HG02884 (cell line): ENCODE measurements around the gene SQSTM1.
"Not testable (repeated sequence)": the region's sequence is repeated elsewhere in the genome, so short reads cannot be mapped to it uniquely, and the experiment has no call there.

Experiments
- ATAC-seq: cut with Tn5 transposase; IDR thresholded peaks from one replicate; pipeline ENCODE4 v1.9.1; 2021; ENCODE audit warnings: mild to moderate bottlenecking, moderate library complexity; ENCODE audit not compliant: unreplicated experiment

SQSTM1 gene

DNA sequence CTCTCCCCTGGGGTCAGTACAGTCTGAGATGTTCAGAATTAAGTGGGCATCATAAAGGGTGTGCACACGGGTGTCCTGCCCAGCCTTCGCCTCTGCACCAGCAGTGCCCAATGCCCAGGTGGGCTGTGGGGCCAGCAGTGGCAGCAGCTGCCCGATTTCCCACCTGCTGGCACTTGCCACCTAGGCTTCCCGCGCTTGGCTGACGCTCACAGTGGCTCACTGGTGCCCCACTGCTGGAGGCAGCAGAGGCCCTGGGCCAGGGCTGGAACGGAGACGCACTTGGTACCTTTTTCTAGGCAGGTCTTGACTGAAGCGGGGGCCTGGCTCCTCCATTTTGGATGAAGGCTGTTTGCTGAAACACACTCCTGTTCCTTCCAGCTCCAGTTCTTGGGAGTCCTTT, 20.9 kb downstream of the SQSTM1 start:
- ATAC-seq, result no peak

DNA sequence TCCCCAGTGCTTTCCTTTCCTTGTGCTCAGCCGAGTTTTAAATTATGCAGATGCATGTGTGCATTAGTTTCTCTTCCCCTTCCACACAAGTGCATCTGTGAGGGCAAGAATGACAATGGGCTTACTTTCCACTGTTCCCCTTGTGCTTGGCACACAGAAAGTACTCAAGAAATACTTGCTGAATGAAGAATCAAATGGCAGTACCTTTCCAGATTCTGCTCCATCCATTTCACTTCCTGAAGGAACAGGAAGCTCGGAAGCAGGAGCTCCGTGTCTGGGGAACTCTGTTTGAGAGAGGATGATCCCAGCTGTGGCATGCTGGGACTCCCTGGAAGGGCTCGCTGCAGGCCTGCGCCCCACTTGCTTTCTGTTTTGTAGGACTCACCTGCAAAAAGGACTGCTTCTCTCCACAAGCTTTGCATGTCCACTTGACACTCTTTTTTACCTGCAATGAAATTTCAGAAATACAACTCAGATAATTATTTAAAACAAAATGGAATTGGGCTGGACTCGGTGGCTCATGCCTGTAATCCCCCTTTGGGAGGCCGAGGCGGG, 32.4 kb downstream of the SQSTM1 start:
- ATAC-seq, result peak; percentile 87

DNA sequence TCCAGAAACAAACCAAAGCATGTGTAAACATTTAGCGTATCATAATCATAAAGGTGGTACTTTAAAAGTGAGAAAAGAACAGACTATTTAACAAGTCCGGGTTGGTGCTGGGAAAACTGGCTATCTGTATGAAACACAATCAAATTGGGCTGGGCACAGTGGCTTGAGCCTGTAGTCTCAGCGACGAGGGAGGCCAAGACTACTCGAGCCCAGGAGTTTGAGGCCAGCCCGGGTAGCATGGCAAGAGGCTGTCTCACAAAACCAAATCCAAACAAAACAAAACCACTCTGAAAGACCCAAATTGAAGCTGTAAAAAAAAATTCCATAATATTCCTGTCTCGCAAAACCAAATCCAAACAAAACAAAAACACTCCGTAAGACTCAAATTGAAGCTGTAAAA, 33.7 kb downstream of the SQSTM1 start:
- ATAC-seq, result no peak

DNA sequence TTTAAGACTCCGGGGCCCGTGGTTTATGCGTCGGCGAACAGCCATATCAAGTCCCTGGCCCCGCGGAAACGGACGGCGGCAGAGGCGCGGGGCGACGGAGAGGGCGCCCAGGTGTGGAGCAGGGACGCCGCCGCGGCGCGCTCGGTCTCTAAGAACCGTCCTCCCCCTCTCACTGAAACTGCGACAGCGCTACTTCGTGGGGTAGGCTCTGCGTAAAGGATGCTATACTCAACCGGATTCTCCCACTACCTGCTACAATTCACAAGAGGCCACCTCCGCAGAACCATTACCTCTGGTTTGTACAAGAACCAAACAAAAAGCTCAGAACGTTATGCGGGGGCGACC, 37.5 kb downstream of the SQSTM1 start:
- ATAC-seq, result peak; percentile 40

DNA sequence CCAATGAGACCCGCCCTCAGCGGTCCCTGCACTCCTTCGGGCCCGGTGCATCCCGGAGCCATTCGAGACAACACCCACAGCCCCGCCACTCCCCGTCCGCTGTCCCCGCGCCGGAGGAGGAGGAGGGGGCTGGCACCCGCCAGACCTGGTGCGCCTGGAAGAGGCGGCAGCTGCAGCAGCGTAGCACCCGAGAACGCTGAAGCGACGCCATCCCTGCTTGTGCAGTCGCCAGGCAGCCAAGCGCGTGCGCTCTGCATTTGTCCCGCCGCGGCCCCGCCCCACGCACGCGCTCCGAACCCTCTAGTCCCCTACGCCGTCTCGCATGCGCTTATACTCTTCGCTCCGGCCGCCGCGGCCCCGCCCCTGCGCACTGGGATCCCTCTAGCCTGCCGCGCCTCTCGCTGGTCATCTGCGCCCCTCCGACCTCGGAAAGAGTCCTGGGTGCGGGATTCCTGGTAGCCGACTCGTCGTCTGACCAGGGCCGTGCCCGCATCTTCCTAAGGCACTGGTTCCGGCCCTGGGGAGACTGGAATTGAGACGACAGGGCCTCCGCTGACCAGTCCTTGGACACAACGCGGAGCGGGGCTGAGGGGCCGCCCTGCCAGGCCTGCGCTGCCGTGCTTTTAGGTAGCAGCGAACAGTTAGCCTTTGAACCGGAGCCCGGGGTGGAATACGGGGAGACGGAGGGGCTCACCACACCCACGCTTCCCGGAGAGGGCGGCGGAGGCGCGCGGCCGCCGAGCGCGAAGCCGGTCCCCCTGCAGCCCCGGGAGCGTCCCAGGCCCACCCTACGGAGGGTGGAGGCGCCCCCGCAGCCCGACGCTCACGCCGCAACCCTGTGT, 38.1 kb downstream of the SQSTM1 start, which contains the start of gene MRNIP:
TSS of gene MRNIP (minus strand) at position 232 of the 842 bp plus-strand sequence. CDS start at position 211, 21 bp downstream.
- peak; percentile 93 for ATAC-seq

DNA sequence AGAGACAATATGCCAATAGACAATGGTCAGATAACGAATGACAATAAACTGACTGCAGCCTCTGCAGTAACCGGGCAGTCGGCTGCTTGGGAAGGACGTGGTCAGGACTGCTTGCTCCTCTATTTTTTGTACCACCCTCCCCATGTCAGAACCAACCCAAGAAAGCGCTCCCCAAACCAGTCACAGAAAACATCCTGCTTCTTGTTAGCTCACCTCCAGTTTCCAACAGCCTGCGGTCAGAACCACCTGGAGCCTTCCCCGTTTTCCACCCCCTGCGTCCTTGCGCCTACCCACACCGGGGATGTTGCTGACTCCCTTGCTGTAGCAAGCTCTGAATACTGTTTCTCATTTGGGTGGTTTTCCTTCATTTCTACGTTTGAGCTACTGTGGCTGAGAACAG, 39.6 kb downstream of the SQSTM1 start:
- no peak for ATAC-seq

DNA sequence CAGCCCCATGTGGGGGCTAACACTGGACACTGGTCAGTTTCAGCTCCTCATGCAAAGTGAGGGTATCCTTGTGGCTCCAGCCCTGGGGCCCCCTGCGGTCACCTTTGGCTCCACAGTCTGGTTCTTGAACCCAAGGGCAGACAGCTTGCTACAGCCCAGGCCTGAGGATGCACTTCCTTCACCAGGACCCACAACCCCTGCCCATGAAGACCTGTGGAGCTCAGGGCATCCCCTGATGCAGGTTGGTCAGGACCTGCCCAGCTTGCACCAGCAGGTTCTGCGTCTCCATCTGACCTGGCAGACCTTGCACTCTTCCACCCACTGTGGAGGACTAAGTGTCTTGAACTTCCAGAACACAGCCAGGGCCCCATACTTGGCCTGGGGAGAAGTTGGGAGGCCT, 41.6 kb downstream of the SQSTM1 start:
- ATAC-seq, result no peak

DNA sequence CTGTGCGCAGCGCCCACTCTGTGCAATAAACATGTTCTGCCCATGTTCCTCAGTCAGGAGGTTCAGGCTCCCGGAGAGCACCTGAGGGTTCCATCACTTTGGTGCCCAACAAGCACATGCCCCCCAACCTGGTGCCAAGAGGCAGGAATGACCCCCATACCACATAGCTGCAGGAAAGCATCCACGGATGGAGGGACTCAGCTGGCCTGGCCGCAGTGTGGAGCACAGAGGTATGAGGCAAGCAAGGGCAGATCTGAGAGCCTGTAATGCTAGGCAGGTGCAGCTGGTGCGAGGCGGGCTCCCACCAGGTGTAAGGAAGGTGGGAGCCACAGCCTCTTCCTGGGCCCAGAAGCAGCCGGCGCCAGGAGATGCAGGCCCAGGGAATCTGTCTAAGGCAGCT, 42.2 kb downstream of the SQSTM1 start:
- ATAC-seq, result no peak

DNA sequence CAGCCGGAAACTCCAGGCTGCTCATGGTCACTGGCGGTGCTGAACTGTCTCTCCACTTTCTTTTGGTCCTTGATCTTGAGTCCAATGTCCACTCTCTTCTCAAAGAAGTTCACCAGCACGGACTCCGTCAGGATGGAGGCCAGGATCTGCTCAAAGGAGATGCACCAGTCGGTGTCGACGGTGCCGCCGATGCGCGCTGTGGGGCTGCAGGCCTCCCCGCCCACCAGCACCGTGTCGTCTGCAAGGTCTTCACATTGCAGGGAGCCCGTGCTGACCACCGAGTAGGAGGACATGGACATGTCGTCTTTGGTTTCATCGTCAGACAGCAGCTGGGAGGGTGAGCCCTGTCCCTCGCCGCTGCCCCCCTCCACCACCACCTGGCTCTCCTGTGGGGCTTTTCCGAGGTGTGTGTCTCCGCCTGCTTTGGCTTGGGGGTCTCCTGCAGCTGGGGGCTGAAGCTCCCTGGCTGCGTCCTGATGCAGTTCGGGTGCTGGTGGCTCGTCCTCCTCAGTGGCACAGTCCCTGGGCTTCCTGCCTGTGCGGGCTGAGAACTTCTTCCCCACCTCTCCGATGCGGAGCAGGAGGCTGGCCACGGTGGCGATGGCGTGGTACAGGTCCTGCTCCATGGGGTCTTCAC, 42.9 kb downstream of the SQSTM1 start:
- ATAC-seq, result no peak

DNA sequence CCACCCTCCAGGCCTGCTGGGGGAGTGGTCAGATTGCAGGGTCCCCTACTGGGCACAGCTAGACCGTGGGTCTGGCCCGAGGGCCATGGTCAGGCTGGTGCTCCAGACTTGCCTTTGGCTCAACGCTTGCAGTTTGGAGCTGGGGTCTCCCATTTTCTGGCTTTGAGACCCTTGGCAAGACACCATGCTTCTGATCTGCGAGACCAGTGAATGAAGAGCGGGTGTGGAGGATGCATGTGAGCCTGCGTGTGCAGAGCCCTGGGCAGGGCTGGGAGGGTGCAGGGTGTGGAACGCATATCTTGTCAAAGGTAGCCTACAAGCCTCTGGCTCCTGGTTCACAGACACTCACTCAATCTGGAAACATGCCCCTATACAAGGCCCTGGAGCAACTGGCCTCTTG, 44.0 kb downstream of the SQSTM1 start:
- no peak for ATAC-seq

DNA sequence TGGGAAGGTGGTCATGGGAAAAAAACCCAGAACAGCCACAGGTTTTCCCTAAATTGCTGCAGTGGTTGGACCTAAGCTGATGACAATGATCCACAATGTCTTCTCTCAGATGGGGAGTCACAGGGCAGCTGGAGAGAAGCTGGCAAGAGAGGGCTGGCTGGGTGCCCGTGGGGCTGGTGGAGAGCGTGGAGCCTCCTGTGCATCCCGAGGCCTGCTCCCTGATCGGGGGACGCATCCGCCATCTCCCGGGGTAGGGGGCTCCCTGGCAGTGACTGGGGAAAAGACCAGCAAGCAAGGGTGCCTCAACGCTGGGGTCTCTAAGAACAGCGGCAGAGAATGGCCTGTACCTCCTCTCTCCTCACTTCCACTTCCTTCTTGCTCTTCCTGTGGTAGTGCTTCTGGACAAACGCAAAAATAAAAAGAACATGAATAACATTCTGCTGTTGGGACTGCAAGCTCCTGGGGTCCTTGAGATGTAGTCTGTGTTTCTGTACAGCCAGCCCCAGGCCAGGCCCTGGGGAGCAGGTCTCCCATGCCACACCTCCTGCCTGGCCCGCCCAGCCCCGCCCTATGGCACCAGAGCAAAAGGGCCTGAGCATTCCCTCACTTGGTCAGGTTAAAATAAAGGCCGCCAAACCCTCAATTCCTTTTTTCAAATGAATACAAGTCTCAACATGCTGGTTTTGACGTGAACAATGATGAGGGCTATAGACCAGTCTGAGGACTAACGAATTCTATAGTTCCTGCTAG, 45.0 kb downstream of the SQSTM1 start:
- no peak for ATAC-seq

DNA sequence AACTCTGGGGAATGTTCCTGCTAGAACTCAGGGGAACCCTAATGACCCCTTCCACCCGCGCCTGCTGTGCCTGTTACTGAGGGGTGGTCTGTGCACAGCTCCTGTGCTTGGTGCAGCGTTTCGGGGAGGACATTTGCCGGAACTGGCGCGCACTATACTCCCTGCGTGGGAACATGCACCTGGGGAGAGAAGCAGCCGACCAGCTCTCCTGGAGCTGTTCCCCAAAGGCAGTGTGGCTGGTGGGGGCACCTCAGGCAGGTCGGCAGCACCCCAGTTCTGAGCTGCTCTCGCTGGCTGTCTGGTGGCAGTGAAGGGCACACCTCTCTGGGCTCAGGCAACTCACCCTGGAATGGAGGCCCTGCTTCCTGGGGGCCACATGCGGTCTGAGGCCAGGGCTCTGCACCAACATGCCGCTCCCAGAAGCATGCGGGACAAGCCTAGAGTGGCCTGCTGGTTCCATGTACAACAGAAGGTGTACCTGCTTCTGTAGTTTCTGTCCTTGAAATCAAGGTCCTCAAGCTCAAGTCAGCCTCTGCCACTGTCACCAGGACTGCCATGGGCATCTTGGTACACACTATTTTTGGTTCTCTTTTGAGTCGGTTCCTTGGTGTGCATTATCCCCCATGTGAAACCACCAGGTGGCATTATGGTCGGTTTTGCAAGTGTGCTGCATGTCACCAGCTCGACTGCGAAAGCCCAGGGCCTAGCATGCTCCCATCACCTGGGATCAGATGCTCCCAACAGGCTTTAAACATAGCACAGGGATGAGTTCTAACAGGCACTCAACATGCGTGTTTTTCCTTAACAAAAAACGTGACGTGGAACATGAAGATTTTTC, 45.8 kb downstream of the SQSTM1 start:
- no peak for ATAC-seq

DNA sequence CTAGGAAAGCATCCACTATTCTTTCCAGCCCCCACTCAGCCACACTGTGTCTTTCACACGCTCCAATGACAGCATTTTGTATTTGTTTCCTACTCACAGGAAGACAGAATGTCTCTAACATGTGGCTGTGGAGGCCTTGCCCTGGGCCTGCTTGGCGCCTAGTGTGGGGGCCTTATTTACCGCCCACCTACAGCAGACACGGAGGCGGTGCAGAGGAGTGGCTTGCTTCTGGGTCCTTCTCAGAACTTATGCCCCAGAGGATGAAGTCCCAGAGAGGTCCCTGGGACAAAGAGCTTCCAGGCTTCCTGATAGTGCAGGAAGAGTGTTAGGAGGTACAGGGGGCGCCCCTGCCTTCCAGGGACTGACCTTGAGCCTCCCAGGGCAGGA, 46.4 kb downstream of the SQSTM1 start:
- no peak for ATAC-seq

DNA sequence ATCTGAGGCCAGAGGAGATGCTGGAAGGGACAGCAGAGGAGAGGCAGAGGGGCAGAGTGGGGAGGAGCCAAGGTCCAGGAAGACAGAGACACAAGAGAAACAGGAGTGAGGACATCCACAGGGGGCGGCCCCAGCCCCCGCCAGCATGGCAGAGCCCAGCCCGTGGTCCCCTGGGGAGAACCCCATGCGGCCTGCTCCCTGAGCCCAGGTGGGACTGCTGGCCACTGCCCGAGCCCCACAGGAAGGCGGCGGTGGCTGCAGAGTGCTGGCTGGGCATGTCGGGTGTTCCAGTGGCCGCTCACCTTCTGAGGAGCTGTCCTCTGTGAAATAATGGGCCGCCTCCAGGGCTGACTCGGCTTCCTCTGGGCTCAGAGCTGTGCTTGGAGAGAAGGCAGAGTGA, 46.8 kb downstream of the SQSTM1 start:
- no peak for ATAC-seq

DNA sequence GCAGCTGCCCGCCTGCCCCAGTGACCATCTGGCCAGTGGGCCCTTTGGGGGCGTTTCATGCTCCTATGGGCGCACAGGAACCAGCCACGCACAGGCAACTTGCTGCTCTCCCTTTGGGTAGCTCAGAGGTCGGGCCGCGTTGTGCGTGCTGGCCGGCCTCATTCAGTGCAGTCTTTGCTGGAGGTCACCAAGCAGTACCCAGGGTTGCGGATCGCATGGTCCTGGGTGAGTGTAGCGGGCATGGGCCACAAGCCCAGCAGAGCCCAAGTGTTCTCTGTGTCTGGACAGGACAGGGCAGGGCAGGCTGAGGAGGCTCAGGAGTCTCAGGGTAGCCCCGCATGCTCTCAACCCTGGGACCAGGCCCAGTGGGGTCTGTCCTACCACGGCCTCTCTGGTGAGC, 47.8 kb downstream of the SQSTM1 start:
- no peak for ATAC-seq

DNA sequence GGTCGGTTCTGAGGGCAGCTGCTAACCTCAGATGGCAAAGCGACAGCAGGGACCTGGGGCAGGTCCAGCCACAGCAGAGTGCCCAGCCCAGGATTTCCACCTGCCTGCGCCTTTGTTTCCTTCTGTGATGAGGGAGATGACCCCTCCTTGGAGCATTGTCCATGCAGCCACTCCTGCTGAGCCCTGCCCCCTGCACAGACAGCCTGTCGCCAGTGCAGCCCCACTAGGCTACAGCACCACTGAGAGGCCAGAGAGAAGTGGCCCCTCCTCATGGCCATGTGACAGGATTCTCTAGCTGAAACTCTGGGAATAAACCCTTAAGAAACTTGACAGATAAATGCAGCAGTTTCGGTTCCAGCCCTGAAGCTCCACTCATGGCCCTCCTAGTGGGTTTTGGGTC, 48.4 kb downstream of the SQSTM1 start:
- ATAC-seq, result no peak

DNA sequence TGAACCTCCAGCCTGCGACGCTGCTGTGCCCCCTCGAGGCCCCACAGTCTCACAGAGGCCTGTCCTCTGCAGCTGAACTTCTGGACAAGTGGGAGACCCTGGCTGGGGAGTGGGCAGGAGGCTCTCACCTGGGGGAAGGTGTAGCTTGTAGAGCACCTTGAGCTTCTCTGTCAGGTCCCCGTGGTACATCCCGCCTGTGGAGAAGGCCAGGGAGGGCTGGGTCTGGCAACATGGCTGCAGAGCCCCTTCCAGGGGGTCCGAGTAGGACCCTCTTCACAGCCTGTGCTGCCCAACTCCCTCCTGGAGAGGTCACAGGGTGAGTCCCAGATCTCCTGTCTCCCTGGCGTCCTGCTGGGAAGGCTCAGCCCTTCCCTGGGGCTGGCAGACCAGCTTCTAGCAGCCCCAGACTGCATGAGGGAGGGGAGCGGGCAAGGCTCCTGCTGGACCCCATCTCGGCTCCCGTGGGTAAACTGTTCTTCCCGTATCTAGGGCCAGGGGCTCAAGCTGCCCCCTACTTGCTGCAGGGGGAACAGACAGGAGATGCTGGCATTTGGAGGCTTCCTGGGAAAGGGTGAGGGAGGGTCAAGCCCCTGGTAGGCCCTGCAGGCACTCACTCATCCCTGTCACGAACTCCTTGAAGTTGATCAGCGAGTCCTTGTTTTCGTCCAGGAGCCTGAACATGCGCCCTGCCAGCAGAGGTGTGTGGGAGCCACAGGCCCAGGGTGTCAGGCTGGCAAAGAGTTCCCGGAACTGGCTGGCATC, 49.1 kb downstream of the SQSTM1 start:
- no peak for ATAC-seq

DNA sequence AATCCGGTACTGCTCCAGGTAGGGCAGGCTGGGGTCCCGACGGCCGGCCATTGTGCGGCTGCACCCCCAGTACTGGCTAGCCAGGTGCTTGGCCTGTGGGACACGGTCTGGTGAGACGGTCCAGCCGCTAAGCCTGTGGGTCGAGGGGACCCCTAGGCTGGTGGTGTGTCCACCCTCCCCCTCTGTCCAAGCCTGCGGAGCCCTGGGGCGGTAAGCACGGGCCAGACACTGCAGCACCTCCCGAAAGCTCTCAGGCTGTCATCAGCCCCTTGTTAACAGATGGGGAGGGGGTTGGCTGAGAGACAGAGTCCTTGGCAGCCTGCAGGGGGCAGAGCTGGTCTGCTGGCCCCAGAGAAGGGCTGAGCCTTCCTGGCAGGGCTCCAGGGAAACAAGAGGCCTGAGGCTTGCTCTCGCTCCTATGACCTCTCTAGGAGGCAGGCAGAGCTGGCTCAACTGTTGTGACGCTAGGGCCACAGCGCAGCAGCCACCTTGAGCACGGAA, 49.7 kb downstream of the SQSTM1 start:
- no peak for ATAC-seq

DNA sequence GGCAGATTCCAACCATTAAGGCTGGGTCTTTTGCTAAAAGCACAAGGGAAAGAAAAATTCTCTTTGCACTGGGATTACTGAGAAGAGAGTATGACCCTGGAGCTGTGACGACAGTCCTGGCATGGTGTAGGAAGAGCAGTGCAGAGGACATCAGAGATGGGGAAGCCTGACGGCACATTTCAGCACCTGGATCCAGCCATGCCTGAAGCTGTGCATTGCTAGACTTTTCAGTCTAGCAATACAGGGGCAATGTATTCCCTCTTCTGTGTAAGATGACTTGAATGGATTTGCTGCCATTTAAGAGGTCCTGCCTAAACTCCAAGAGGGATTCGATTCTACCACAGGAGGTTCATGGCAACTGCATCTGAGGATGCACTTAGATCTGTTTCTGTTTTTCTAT, 50.2 kb downstream of the SQSTM1 start:
- ATAC-seq, result no peak

DNA sequence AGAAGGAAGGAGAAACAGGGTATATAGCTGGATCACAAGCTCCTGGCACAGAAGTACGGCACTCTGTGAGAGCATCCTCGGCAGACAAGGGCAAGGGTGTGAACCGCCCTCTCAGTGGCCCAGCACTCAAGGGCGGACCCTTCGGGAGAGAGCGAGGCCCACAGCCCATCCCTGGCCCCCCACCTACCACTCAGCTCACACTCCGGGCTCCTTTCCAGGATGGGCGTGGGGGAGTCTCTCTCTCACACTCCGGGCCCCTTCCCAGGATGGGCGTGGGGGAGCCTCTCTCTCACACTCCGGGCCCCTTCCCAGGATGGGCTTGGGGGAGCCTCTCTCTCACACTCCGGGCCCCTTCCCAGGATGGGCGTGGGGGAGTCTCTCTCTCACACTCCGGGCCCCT, 50.8 kb downstream of the SQSTM1 start:
- not testable (repeated sequence) for ATAC-seq
